ENCODE data around the gene LUZP1. TPM values are rescaled to one million over a fixed set of nuclear protein-coding genes. Genes with fewer than 3 reads are reported as not detected.

Gene LUZP1
- total RNA-seq, 1 experiment from 2014 or later = 21.9 TPM

- DNase-seq (ENCODE audit: low read depth) = no peak
Observed at GRCh38 chr1:23085696-23086095, 83.0 kb downstream of the LUZP1 start.

GRCh38 chr1:23084880-23085279 is 83.8 kb downstream of the LUZP1 start:
- no peak for DNase-seq (ENCODE audit: low read depth)

GRCh38 chr1:23083714-23084480 is 84.8 kb downstream of the LUZP1 start:
- DNase-seq (ENCODE audit: low read depth) = no peak

GRCh38 chr1:23081376-23081775 is 87.3 kb downstream of the LUZP1 start:
- DNase-seq (ENCODE audit: low read depth) = no peak

GRCh38 chr1:23080885-23081284 is 87.8 kb downstream of the LUZP1 start:
- DNase-seq (ENCODE audit: low read depth) = no peak

GRCh38 chr1:23079025-23079424 is 89.6 kb downstream of the LUZP1 start:
- no peak for DNase-seq (ENCODE audit: low read depth)

- DNase-seq (ENCODE audit: low read depth) = no peak
Observed at GRCh38 chr1:23074012-23074411, 94.6 kb downstream of the LUZP1 start.

- DNase-seq (ENCODE audit: low read depth) = no peak
Observed at GRCh38 chr1:23069675-23070074, 99.0 kb downstream of the LUZP1 start.

- DNase-seq (ENCODE audit: low read depth) = no peak
Observed at GRCh38 chr1:23069149-23069548, 99.5 kb downstream of the LUZP1 start.

GRCh38 chr1:23066075-23066474 is 102.6 kb downstream of the LUZP1 start:
- no peak for DNase-seq (ENCODE audit: low read depth)

GRCh38 chr1:23065385-23065784 is 103.3 kb downstream of the LUZP1 start:
- DNase-seq (ENCODE audit: low read depth) = no peak

GRCh38 chr1:23062271-23062670 is 106.4 kb downstream of the LUZP1 start:
- DNase-seq (ENCODE audit: low read depth) = no peak

- DNase-seq (ENCODE audit: low read depth) = no peak
Observed at GRCh38 chr1:23057301-23057700, 111.4 kb downstream of the LUZP1 start.

- no peak for DNase-seq (ENCODE audit: low read depth)
Observed at GRCh38 chr1:23051290-23051909, 117.3 kb downstream of the LUZP1 start.

- no peak for DNase-seq (ENCODE audit: low read depth)
Observed at GRCh38 chr1:23050201-23050600, 118.5 kb downstream of the LUZP1 start.

GRCh38 chr1:23044035-23044434 is 124.6 kb downstream of the LUZP1 start:
- no peak for DNase-seq (ENCODE audit: low read depth)

GRCh38 chr1:23040509-23040908 is 128.1 kb downstream of the LUZP1 start:
- DNase-seq (ENCODE audit: low read depth) = no peak

GRCh38 chr1:23039308-23039826 is 129.3 kb downstream of the LUZP1 start:
- no peak for DNase-seq (ENCODE audit: low read depth)

GRCh38 chr1:23037081-23037740 is 131.4 kb downstream of the LUZP1 start:
- no peak for DNase-seq (ENCODE audit: low read depth)

- DNase-seq (ENCODE audit: low read depth) = no peak
Observed at GRCh38 chr1:23035823-23036452, 132.7 kb downstream of the LUZP1 start.
